ENCODE data around the gene TAP1.
"Not testable (repeated sequence)": the region's sequence is repeated elsewhere in the genome, so short reads cannot be mapped to it uniquely, and the experiment has no call there.

Gene TAP1

GRCh38 chr6:32853541-32854375, at the start of gene TAP1, which contains the start of gene PSMB9:
Gene TAP1 (minus strand): TSS chr6:32853704. CDS start chr6:32853636, 68 bp downstream.
Gene PSMB9 (plus strand): TSS chr6:32854192. CDS start chr6:32854230, 38 bp downstream.
- DNase-seq = peak; percentile 63

- DNase-seq = no peak
Measured at GRCh38 chr6:32895006-32895345, 41.5 kb upstream of the TAP1 start.

- peak; percentile 80 for DNase-seq
Measured at GRCh38 chr6:32894085-32895005, 40.8 kb upstream of the TAP1 start.

- DNase-seq = no peak
Measured at GRCh38 chr6:32890831-32891230, 37.3 kb upstream of the TAP1 start.

GRCh38 chr6:32889533-32889932, 36.0 kb upstream of the TAP1 start:
- no peak for DNase-seq

- no peak for DNase-seq
Measured at GRCh38 chr6:32888576-32888975, 35.1 kb upstream of the TAP1 start.

GRCh38 chr6:32887616-32888015, 34.1 kb upstream of the TAP1 start:
- DNase-seq = no peak

- DNase-seq = no peak
Measured at GRCh38 chr6:32886681-32887383, 33.3 kb upstream of the TAP1 start.

- DNase-seq = no peak
Measured at GRCh38 chr6:32885698-32886286, 32.3 kb upstream of the TAP1 start.

- DNase-seq = no peak
Measured at GRCh38 chr6:32883789-32884188, 30.3 kb upstream of the TAP1 start.

GRCh38 chr6:32882879-32883250, 29.4 kb upstream of the TAP1 start:
- no peak for DNase-seq

- DNase-seq = not testable (repeated sequence)
Measured at GRCh38 chr6:32880962-32881361, 27.5 kb upstream of the TAP1 start.

GRCh38 chr6:32879691-32880090, 26.2 kb upstream of the TAP1 start:
- no peak for DNase-seq

GRCh38 chr6:32876603-32877002, 23.1 kb upstream of the TAP1 start:
- DNase-seq = no peak

- not testable (repeated sequence) for DNase-seq
Measured at GRCh38 chr6:32873947-32874346, 20.4 kb upstream of the TAP1 start.

- peak; percentile 25 for DNase-seq
Measured at GRCh38 chr6:32868257-32868788, 14.8 kb upstream of the TAP1 start.

GRCh38 chr6:32867554-32868256, 14.2 kb upstream of the TAP1 start:
- no peak for DNase-seq

- DNase-seq = no peak
Measured at GRCh38 chr6:32867022-32867477, 13.5 kb upstream of the TAP1 start.

GRCh38 chr6:32865724-32866443, 12.4 kb upstream of the TAP1 start:
- no peak for DNase-seq

- no peak for DNase-seq
Measured at GRCh38 chr6:32862725-32863124, 9.2 kb upstream of the TAP1 start.

- DNase-seq = no peak
Measured at GRCh38 chr6:32860674-32861073, 7.2 kb upstream of the TAP1 start.
